ENCODE data around the gene RAMP1.

The RAMP1 gene

GRCh38 chr2:237876951-237877491 is 17.6 kb downstream of the RAMP1 start:
- CTCF ChIA-PET, result no interaction called here
- DNase-seq (ENCODE audit: extremely low spot score), result no peak
- no peak for TF ChIP-seq SUZ12 (IDR thresholded peaks at IDR 0.05)
- TF ChIP-seq ZNF384 (IDR thresholded peaks at IDR 0.05), result no peak
- TF ChIP-seq BHLHE40 (IDR thresholded peaks at IDR 0.05; ENCODE audit: borderline replicate concordance), result no peak
- TF ChIP-seq LEF1 (IDR thresholded peaks at IDR 0.05; ENCODE audit: borderline replicate concordance), result no peak
- TF ChIP-seq ARNT (IDR thresholded peaks at IDR 0.05), result no peak
- TF ChIP-seq FOXA1 (IDR thresholded peaks at IDR 0.05), result no peak
- no peak for TF ChIP-seq TARDBP (IDR thresholded peaks at IDR 0.05)
- no peak for TF ChIP-seq PKNOX1 (IDR thresholded peaks at IDR 0.05)
- TF ChIP-seq CTBP1 (IDR thresholded peaks at IDR 0.05; ENCODE audit: borderline replicate concordance), result no peak
- no peak for TF ChIP-seq FOXM1 (IDR thresholded peaks at IDR 0.05; ENCODE audit: borderline replicate concordance)
- no peak for TF ChIP-seq SP1 (IDR thresholded peaks at IDR 0.05)
- TF ChIP-seq NFRKB (IDR thresholded peaks at IDR 0.05), result no peak
- no peak for TF ChIP-seq L3MBTL2 (conservative IDR thresholded peaks at IDR 0.05)
- no peak for TF ChIP-seq ELF4 (IDR thresholded peaks at IDR 0.05)
- TF ChIP-seq HDGF (IDR thresholded peaks at IDR 0.05; ENCODE audit: borderline replicate concordance), result no peak
- no peak for TF ChIP-seq FOXK2 (IDR thresholded peaks at IDR 0.05)
- POLR2A ChIA-PET, result no interaction called here

GRCh38 chr2:237877576-237878307 is 18.3 kb downstream of the RAMP1 start:
- ChIA-PET POLR2A (no interaction called here), CTCF (no interaction called here)
- no peak for DNase-seq (ENCODE audit: extremely low spot score)
- no peak for TF ChIP-seq ZNF384 (IDR thresholded peaks at IDR 0.05)
- TF ChIP-seq L3MBTL2 (conservative IDR thresholded peaks at IDR 0.05), result no peak
- no peak for TF ChIP-seq CTBP1 (IDR thresholded peaks at IDR 0.05; ENCODE audit: borderline replicate concordance)
- no peak for TF ChIP-seq HDGF (IDR thresholded peaks at IDR 0.05; ENCODE audit: borderline replicate concordance)
- no peak for TF ChIP-seq ELF4 (IDR thresholded peaks at IDR 0.05)
- TF ChIP-seq SP1 (IDR thresholded peaks at IDR 0.05), result no peak
- TF ChIP-seq NFRKB (IDR thresholded peaks at IDR 0.05), result no peak
- no peak for TF ChIP-seq PKNOX1 (IDR thresholded peaks at IDR 0.05)
- TF ChIP-seq FOXA1 (IDR thresholded peaks at IDR 0.05), result no peak

- POLR2A ChIA-PET, result no interaction called here
- CTCF ChIA-PET, result no interaction called here
- TF ChIP-seq ELF4 (IDR thresholded peaks at IDR 0.05), result no peak
- no peak for TF ChIP-seq SUZ12 (IDR thresholded peaks at IDR 0.05)
- TF ChIP-seq LEF1 (IDR thresholded peaks at IDR 0.05; ENCODE audit: borderline replicate concordance), result no peak
- TF ChIP-seq FOXA1 (IDR thresholded peaks at IDR 0.05), result no peak
- TF ChIP-seq HDGF (IDR thresholded peaks at IDR 0.05; ENCODE audit: borderline replicate concordance), result no peak
- TF ChIP-seq BHLHE40 (IDR thresholded peaks at IDR 0.05; ENCODE audit: borderline replicate concordance), result no peak
- TF ChIP-seq PKNOX1 (IDR thresholded peaks at IDR 0.05), result no peak
- no peak for TF ChIP-seq TARDBP (IDR thresholded peaks at IDR 0.05)
- no peak for TF ChIP-seq L3MBTL2 (conservative IDR thresholded peaks at IDR 0.05)
- TF ChIP-seq ZNF384 (IDR thresholded peaks at IDR 0.05), result no peak
- no peak for TF ChIP-seq FOXK2 (IDR thresholded peaks at IDR 0.05)
- DNase-seq (ENCODE audit: extremely low spot score), result no peak
Observed at GRCh38 chr2:237878321-237879057, 19.1 kb downstream of the RAMP1 start.

- CTCF ChIA-PET, result no interaction called here
Observed at GRCh38 chr2:237879058-237879430, 19.6 kb downstream of the RAMP1 start.

More at GRCh38 chr2:237879058-237879430, 19.6 kb downstream of the RAMP1 start:
- DNase-seq (ENCODE audit: extremely low spot score), result no peak
- POLR2A ChIA-PET, result no interaction called here
- TF ChIP-seq NFRKB (IDR thresholded peaks at IDR 0.05) (no peak), BHLHE40 (IDR thresholded peaks at IDR 0.05; ENCODE audit: borderline replicate concordance) (no peak), FOXM1 (IDR thresholded peaks at IDR 0.05; ENCODE audit: borderline replicate concordance) (no peak), PKNOX1 (IDR thresholded peaks at IDR 0.05) (no peak), FOXA1 (IDR thresholded peaks at IDR 0.05) (no peak), CTBP1 (IDR thresholded peaks at IDR 0.05; ENCODE audit: borderline replicate concordance) (no peak), SUZ12 (IDR thresholded peaks at IDR 0.05) (no peak), FOXK2 (IDR thresholded peaks at IDR 0.05) (no peak)

Measured in HEK293T (cell line).